K562 (cell line): Measurements from ENCODE around the gene OSCP1. TPM values are rescaled to one million over a fixed set of nuclear protein-coding genes. Genes with fewer than 3 reads are reported as not detected.

Experiments
- DEAF1 ChIP-seq: fragments of 450-650 bp; formaldehyde crosslinking; IDR thresholded peaks from 2 replicates; pipeline ENCODE4 v1.4.0; 2020; ENCODE audit warnings: mild to moderate bottlenecking, moderate library complexity
- E2F6 ChIP-seq, 2 experiments: IDR thresholded peaks; 2 replicates each; pipeline ENCODE4 v1.6.1; 2011; ENCODE audit warnings: borderline replicate concordance in 1 of 2, control low read depth in 1 of 2, low read depth in 1 of 2, low read length in 1 of 2, mild to moderate bottlenecking in 1 of 2, mixed read lengths in 1 of 2, moderate library complexity in 1 of 2; ENCODE audit not compliant: insufficient read depth in 1 of 2, insufficient read length in 1 of 2, poor library complexity in 1 of 2, severe bottlenecking in 1 of 2; ENCODE audit errors: extremely low read depth in 1 of 2
- ELF4 ChIP-seq: fragments of 450-650 bp; formaldehyde crosslinking; IDR thresholded peaks from 2 replicates; pipeline ENCODE4 v1.4.0; 2022; ENCODE audit warnings: missing genetic modification characterization
- FOSL1 ChIP-seq: fragments of 200-800 bp; sonication (Bioruptor generic); conservative IDR thresholded peaks from 2 replicates; pipeline ENCODE4 v1.6.1; 2016; ENCODE audit warnings: missing genetic modification characterization, missing compliant biosample characterization
- HDGF ChIP-seq: fragments of 450-650 bp; IDR thresholded peaks from 2 replicates; pipeline ENCODE4 v1.6.1; 2016
- HIVEP1 ChIP-seq: fragments of 250-450 bp; sonication (Bioruptor Pico); IDR thresholded peaks from 2 replicates; pipeline ENCODE4 v1.4.0; 2020; ENCODE audit warnings: mild to moderate bottlenecking
- HMBOX1 ChIP-seq: sonication (generic); IDR thresholded peaks from 2 replicates; pipeline ENCODE4 v1.6.1; 2016
- KHSRP ChIP-seq: fragments of 450-650 bp; IDR thresholded peaks from 2 replicates; pipeline ENCODE4 v1.6.1; 2017
- MYNN ChIP-seq, 2 experiments: sonication (generic); formaldehyde crosslinking in 1 of 2; IDR thresholded peaks; 2 replicates each; pipeline versions ENCODE4 v1.5.0 to v1.6.1; 2016 to 2020; ENCODE audit warnings: antibody characterized with exemption in 1 of 2, missing genetic modification reagents in 1 of 2
- RBM22 ChIP-seq: fragments of 200-400 bp; formaldehyde crosslinking; IDR thresholded peaks from 2 replicates; pipeline ENCODE4 v1.6.1; 2018; ENCODE audit warnings: low read length, low read depth; ENCODE audit not compliant: poor library complexity, severe bottlenecking
- TCF7L2 ChIP-seq: fragments of 150-350 bp; IDR thresholded peaks from 2 replicates; pipeline ENCODE4 v1.6.1; 2016; ENCODE audit warnings: low read depth, mild to moderate bottlenecking, low read length, moderate library complexity
- THRAP3 ChIP-seq: fragments of 450-650 bp; IDR thresholded peaks from 2 replicates; pipeline ENCODE4 v1.6.1; 2016; ENCODE audit warnings: mild to moderate bottlenecking, inconsistent platforms, borderline replicate concordance
- VEZF1 ChIP-seq: fragments of 200-800 bp; sonication (Bioruptor generic); IDR thresholded peaks from 2 replicates; pipeline ENCODE4 v1.6.1; 2017; ENCODE audit warnings: missing genetic modification characterization, missing compliant biosample characterization
- ZNF280B ChIP-seq: fragments of 250-450 bp; sonication (Bioruptor Pico); IDR thresholded peaks from 2 replicates; pipeline ENCODE4 v1.5.1; 2021; ENCODE audit warnings: mild to moderate bottlenecking
- ZNF780A ChIP-seq: fragments of 250-450 bp; sonication (Bioruptor Pico); IDR thresholded peaks from 2 replicates; pipeline ENCODE4 v1.5.0; 2021; ENCODE audit warnings: mild to moderate bottlenecking
- ZNF785 ChIP-seq: fragments of 250-450 bp; sonication (Bioruptor Pico); IDR thresholded peaks from 2 replicates; pipeline ENCODE4 v1.4.0; 2020; ENCODE audit warnings: mild to moderate bottlenecking
- polyA plus RNA-seq, 8 experiments: library from polyadenylated mRNA; depleted of rRNA in 4 of 8; stranded (reverse) in 5 of 8; unstranded in 3 of 8; fragments of >200 nt; fragmentation: Nextera tagmentation in 2 of 8; fragmentation: Illumina TruSeq in 1 of 8; extraction: Ambion mirVana in 2 of 8; extraction: Trizol in 1 of 8; gene quantifications; 2 replicates each; pipeline versions ENCODE4 v1.2.1 to v1.2.3, GENCODE V29; 2011 to 2014; ENCODE audit warnings: inconsistent platforms in 1 of 8, missing spikeins in 1 of 8
- total RNA-seq, 7 experiments: library from RNA; depleted of rRNA in 6 of 7; stranded (reverse); fragments of >200 nt in 6 of 7; fragmentation: Illumina TruSeq in 2 of 7; extraction: Trizol in 2 of 7; gene quantifications; 2 replicates each; pipeline versions ENCODE4 v1.2.1 to v1.2.3, GENCODE V29; 2011 to 2021; ENCODE audit warnings: low replicate concordance in 1 of 7
- TF ChIP-seq, protein P1 (sequence below): fragments of 450-650 bp; IDR thresholded peaks from 2 replicates; pipeline ENCODE4 v1.7.0; 2016; ENCODE audit warnings: borderline replicate concordance
- TF ChIP-seq, protein P2 (sequence below): sonication (generic); formaldehyde crosslinking; IDR thresholded peaks from 2 replicates; pipeline ENCODE4 v1.8.0; 2022; ENCODE audit warnings: missing genetic modification reagents, mild to moderate bottlenecking, borderline replicate concordance

OSCP1 gene
- total and polyA plus RNA-seq, 9 of the 15 experiments (the other 6 are each of a cell fraction or from before 2014, with no cell fraction given): 0.15 to 0.40 (median 0.33) TPM; not detected in 5

- TF ChIP-seq ZNF280B (CRISPR knock-in tag) (no peak), ZNF780A (no peak), HMBOX1 (no peak), TCF7L2 (no peak), E2F6 (IDR thresholded peaks at IDR 0.05; ENCODE audit: borderline replicate concordance in 1 of 2, extremely low read depth in 1 of 2, insufficient read depth in 1 of 2, insufficient read length in 1 of 2, low read depth in 1 of 2, low read length in 1 of 2, poor library complexity in 1 of 2, severe bottlenecking in 1 of 2) (no peak), RBM22 (no peak), DEAF1 (CRISPR knock-in tag) (no peak), HDGF (no peak), FOSL1 (tag) (no peak), ZNF785 (no peak), MYNN (IDR thresholded peaks at IDR 0.05) (no peak), MYNN (CRISPR knock-in tag; IDR thresholded peaks at IDR 0.05) (no peak), ELF4 (CRISPR knock-in tag) (no peak), HIVEP1 (peak; percentile 88), VEZF1 (peak; percentile 1; the same call in 1 of the 2 replicates), THRAP3 (no peak), KHSRP (no peak)
- TF ChIP-seq, protein P1, sequence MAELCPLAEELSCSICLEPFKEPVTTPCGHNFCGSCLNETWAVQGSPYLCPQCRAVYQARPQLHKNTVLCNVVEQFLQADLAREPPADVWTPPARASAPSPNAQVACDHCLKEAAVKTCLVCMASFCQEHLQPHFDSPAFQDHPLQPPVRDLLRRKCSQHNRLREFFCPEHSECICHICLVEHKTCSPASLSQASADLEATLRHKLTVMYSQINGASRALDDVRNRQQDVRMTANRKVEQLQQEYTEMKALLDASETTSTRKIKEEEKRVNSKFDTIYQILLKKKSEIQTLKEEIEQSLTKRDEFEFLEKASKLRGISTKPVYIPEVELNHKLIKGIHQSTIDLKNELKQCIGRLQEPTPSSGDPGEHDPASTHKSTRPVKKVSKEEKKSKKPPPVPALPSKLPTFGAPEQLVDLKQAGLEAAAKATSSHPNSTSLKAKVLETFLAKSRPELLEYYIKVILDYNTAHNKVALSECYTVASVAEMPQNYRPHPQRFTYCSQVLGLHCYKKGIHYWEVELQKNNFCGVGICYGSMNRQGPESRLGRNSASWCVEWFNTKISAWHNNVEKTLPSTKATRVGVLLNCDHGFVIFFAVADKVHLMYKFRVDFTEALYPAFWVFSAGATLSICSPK: no peak
- TF ChIP-seq, protein P2, sequence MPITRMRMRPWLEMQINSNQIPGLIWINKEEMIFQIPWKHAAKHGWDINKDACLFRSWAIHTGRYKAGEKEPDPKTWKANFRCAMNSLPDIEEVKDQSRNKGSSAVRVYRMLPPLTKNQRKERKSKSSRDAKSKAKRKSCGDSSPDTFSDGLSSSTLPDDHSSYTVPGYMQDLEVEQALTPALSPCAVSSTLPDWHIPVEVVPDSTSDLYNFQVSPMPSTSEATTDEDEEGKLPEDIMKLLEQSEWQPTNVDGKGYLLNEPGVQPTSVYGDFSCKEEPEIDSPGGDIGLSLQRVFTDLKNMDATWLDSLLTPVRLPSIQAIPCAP (CRISPR knock-in tag): no peak
These were observed 51.8 kb downstream of the OSCP1 start (continued) for GRCh38 chr1:36398370-36398977.
